ENCODE results near the gene VPS37C. TPM values are rescaled to one million over a fixed set of nuclear protein-coding genes. Genes with fewer than 3 reads are reported as not detected.

The VPS37C gene
- total and polyA plus RNA-seq, 10 of the 15 experiments (the other 5 are each of a cell fraction or from before 2014, with no cell fraction given): 0.39 to 16.5 (median 7.8) TPM

GRCh38 chr11:61161190-61162091 is at the start of gene VPS37C (continued):
- TF ChIP-seq, protein P1, sequence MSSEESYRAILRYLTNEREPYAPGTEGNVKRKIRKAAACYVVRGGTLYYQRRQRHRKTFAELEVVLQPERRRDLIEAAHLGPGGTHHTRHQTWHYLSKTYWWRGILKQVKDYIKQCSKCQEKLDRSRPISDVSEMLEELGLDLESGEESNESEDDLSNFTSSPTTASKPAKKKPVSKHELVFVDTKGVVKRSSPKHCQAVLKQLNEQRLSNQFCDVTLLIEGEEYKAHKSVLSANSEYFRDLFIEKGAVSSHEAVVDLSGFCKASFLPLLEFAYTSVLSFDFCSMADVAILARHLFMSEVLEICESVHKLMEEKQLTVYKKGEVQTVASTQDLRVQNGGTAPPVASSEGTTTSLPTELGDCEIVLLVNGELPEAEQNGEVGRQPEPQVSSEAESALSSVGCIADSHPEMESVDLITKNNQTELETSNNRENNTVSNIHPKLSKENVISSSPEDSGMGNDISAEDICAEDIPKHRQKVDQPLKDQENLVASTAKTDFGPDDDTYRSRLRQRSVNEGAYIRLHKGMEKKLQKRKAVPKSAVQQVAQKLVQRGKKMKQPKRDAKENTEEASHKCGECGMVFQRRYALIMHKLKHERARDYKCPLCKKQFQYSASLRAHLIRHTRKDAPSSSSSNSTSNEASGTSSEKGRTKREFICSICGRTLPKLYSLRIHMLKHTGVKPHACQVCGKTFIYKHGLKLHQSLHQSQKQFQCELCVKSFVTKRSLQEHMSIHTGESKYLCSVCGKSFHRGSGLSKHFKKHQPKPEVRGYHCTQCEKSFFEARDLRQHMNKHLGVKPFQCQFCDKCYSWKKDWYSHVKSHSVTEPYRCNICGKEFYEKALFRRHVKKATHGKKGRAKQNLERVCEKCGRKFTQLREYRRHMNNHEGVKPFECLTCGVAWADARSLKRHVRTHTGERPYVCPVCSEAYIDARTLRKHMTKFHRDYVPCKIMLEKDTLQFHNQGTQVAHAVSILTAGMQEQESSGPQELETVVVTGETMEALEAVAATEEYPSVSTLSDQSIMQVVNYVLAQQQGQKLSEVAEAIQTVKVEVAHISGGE (CRISPR knock-in tag; IDR thresholded peaks at IDR 0.05): no peak
- TF ChIP-seq ZNF622 (IDR thresholded peaks at IDR 0.05) (no peak), ZNF687 (IDR thresholded peaks at IDR 0.05) (peak; percentile 76), TAF1 (IDR thresholded peaks at IDR 0.05; ENCODE audit: borderline replicate concordance, low read depth, low read length) (peak; percentile 82), SMAD5 (IDR thresholded peaks at IDR 0.05; ENCODE audit: low read depth) (0 out of 2 replicates have a peak, but pooled peaks have one; percentile 47), ZNF384 (IDR thresholded peaks at IDR 0.05; ENCODE audit: borderline replicate concordance, low read depth, low read length) (no peak), ZBED1 (IDR thresholded peaks at IDR 0.05; ENCODE audit: borderline replicate concordance) (no peak), BCLAF1 (IDR thresholded peaks at IDR 0.05) (0 out of 2 replicates have a peak, but pooled peaks have one; percentile 30), HDAC6 (IDR thresholded peaks at IDR 0.05; ENCODE audit: unreplicated experiment) (no peak), NFYB (IDR thresholded peaks at IDR 0.05; ENCODE audit: insufficient read depth, low read depth, low read length) (peak; percentile 97), RB1 (IDR thresholded peaks at IDR 0.05; ENCODE audit: borderline replicate concordance) (peak; percentile 39; the same call in 1 of the 2 replicates), E2F4 (IDR thresholded peaks at IDR 0.05; ENCODE audit: low read depth, low read length) (no peak)
- TF ChIP-seq, protein P2, sequence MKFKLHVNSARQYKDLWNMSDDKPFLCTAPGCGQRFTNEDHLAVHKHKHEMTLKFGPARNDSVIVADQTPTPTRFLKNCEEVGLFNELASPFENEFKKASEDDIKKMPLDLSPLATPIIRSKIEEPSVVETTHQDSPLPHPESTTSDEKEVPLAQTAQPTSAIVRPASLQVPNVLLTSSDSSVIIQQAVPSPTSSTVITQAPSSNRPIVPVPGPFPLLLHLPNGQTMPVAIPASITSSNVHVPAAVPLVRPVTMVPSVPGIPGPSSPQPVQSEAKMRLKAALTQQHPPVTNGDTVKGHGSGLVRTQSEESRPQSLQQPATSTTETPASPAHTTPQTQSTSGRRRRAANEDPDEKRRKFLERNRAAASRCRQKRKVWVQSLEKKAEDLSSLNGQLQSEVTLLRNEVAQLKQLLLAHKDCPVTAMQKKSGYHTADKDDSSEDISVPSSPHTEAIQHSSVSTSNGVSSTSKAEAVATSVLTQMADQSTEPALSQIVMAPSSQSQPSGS (IDR thresholded peaks at IDR 0.05; ENCODE audit: low read length): no peak

Data from GM12878 (cell line).